Fibroblast of lung (primary cell): ENCODE measurements around the gene SRI. TPM values are rescaled to one million over a fixed set of nuclear protein-coding genes. Genes with fewer than 3 reads are reported as not detected.

ENCODE experiments used
- DNase-seq, 2 donors: peaks; one replicate each; pipeline versions ENCODE4 v3.0.0 to v3.0.0-alpha.2; 2010; ENCODE audit warnings: low read depth in 2 of 2
- H2AFZ ChIP-seq: 2 replicates; pipeline ENCODE4 v1.5.1; 2012; ENCODE audit warnings: low read length, control low read depth, inconsistent platforms
- H3K27ac ChIP-seq: 2 replicates; pipeline ENCODE4 v1.5.1; 2011; ENCODE audit warnings: low read length, control low read depth; ENCODE audit not compliant: insufficient read depth
- H3K27me3 ChIP-seq: 2 replicates; pipeline ENCODE4 v1.5.1; 2011; ENCODE audit warnings: mild to moderate bottlenecking, low read length; ENCODE audit not compliant: control insufficient read depth, insufficient read depth
- H3K36me3 ChIP-seq: 2 replicates; pipeline ENCODE4 v1.5.1; 2011; ENCODE audit warnings: low read length; ENCODE audit not compliant: control insufficient read depth, insufficient read depth
- H3K4me1 ChIP-seq: 2 replicates; pipeline ENCODE4 v1.5.1; 2011; ENCODE audit warnings: low read length; ENCODE audit not compliant: control insufficient read depth, insufficient read depth; ENCODE audit errors: extremely low read depth
- H3K4me2 ChIP-seq: 2 replicates; pipeline ENCODE4 v1.5.1; 2011; ENCODE audit warnings: low read length, control low read depth; ENCODE audit not compliant: insufficient read depth; ENCODE audit errors: extremely low read depth
- H3K4me3 ChIP-seq, 4 experiments: fragments of 200-600 bp in 1 of 4; sonication (generic) in 1 of 4; replicated peaks in 1 of 4; 2 replicates each; pipeline ENCODE4 v1.5.1; 2011 to 2016; ENCODE audit warnings: low read length in 4 of 4, low read depth in 3 of 4, mild to moderate bottlenecking in 3 of 4, control low read depth in 2 of 4, inconsistent platforms in 1 of 4, mixed read lengths in 1 of 4; ENCODE audit not compliant: insufficient read depth in 1 of 4; ENCODE audit errors: control extremely low read depth in 1 of 4
- H3K79me2 ChIP-seq: 2 replicates; pipeline ENCODE4 v1.5.1; 2012; ENCODE audit warnings: mild to moderate bottlenecking, low read length, inconsistent platforms; ENCODE audit not compliant: control insufficient read depth, insufficient read depth
- H3K9ac ChIP-seq: 2 replicates; pipeline ENCODE4 v1.5.1; 2011; ENCODE audit warnings: mild to moderate bottlenecking, low read length, control low read depth; ENCODE audit not compliant: insufficient read depth
- H3K9me3 ChIP-seq: 2 replicates; pipeline ENCODE4 v1.5.1; 2012; ENCODE audit warnings: low read depth, low read length; ENCODE audit not compliant: control insufficient read depth, insufficient read depth
- H4K20me1 ChIP-seq: 2 replicates; pipeline ENCODE4 v1.5.1; 2011; ENCODE audit warnings: low read length; ENCODE audit not compliant: control insufficient read depth, insufficient read depth; ENCODE audit errors: extremely low read depth
- EZH2 ChIP-seq: IDR thresholded peaks from 2 replicates; pipeline ENCODE4 v1.5.1; 2012; ENCODE audit warnings: low read length, control low read depth, mild to moderate bottlenecking; ENCODE audit errors: missing control alignments
- polyA plus RNA-seq, 2 donors: library from polyadenylated mRNA; depleted of rRNA in 1 of 2; stranded (reverse) in 1 of 2; unstranded in 1 of 2; fragments of >200 nt; gene quantifications; 2 replicates each; pipeline ENCODE4 v1.2.1, GENCODE V29; 2011 to 2012; ENCODE audit warnings: missing spikeins in 1 of 2
- total RNA-seq: library from RNA; depleted of rRNA; stranded (reverse); fragments of >200 nt; gene quantifications from 2 replicates; pipeline ENCODE4 v1.2.1, GENCODE V29; 2014
- TF ChIP-seq, protein P1 (sequence below), 2 donors: IDR thresholded peaks in 1 of 2; conservative IDR thresholded peaks in 1 of 2; 1 replicate in 1 of 2; 2 replicates in 1 of 2; pipeline ENCODE4 v1.5.1; 2011 to 2012; ENCODE audit warnings: low read length in 2 of 2, control low read depth in 1 of 2, inconsistent platforms in 1 of 2, low read depth in 1 of 2, mild to moderate bottlenecking in 1 of 2

SRI gene
- total and polyA plus RNA-seq, 2 donors (not counting 1 experiment from before 2014, with no cell fraction given), result 75.1 to 204 TPM

DNA sequence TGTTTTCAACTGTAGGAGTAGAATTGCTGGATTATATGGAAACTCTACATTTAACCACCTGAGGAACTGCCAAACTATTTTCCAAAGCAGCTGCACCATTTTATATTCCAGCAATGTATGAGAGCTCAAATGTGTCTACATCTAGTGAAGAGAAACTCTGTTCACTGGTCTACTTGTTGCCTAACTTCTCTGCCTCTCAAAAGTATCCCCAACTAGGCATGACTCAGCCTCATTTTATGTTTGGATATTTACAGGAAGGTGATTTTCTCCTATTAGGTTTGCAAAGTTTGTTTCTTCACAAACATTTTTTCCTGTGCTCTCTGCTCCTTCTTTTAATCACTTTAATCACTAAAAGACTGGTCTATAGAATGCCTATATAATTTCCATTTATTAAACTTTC, 37.1 kb upstream of the SRI start:
- Histone ChIP-seq H3K9me3 (no peaks in the 10 kb centered on the region), H4K20me1 (no peaks in the 10 kb centered on the region), H3K9ac (no peak overlapping the region), H3K4me2 (no peak overlapping the region), H3K4me3 (no peak overlapping the region), H3K4me1 (no peaks in the 10 kb centered on the region), H2AFZ (no peak overlapping the region), H3K27me3 (no peaks in the 10 kb centered on the region), H3K36me3 (no peaks in the 10 kb centered on the region), H3K79me2 (no peaks in the 10 kb centered on the region), H3K27ac (no peak overlapping the region)
- TF ChIP-seq EZH2, result no peak
- TF ChIP-seq, protein P1, sequence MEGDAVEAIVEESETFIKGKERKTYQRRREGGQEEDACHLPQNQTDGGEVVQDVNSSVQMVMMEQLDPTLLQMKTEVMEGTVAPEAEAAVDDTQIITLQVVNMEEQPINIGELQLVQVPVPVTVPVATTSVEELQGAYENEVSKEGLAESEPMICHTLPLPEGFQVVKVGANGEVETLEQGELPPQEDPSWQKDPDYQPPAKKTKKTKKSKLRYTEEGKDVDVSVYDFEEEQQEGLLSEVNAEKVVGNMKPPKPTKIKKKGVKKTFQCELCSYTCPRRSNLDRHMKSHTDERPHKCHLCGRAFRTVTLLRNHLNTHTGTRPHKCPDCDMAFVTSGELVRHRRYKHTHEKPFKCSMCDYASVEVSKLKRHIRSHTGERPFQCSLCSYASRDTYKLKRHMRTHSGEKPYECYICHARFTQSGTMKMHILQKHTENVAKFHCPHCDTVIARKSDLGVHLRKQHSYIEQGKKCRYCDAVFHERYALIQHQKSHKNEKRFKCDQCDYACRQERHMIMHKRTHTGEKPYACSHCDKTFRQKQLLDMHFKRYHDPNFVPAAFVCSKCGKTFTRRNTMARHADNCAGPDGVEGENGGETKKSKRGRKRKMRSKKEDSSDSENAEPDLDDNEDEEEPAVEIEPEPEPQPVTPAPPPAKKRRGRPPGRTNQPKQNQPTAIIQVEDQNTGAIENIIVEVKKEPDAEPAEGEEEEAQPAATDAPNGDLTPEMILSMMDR (conservative IDR thresholded peaks at IDR 0.05 in 1 of 2, IDR thresholded peaks at IDR 0.05 in 1 of 2; ENCODE audit: low read depth in 1 of 2, low read length in 2 of 2), result no peak
- no peak for DNase-seq

DNA sequence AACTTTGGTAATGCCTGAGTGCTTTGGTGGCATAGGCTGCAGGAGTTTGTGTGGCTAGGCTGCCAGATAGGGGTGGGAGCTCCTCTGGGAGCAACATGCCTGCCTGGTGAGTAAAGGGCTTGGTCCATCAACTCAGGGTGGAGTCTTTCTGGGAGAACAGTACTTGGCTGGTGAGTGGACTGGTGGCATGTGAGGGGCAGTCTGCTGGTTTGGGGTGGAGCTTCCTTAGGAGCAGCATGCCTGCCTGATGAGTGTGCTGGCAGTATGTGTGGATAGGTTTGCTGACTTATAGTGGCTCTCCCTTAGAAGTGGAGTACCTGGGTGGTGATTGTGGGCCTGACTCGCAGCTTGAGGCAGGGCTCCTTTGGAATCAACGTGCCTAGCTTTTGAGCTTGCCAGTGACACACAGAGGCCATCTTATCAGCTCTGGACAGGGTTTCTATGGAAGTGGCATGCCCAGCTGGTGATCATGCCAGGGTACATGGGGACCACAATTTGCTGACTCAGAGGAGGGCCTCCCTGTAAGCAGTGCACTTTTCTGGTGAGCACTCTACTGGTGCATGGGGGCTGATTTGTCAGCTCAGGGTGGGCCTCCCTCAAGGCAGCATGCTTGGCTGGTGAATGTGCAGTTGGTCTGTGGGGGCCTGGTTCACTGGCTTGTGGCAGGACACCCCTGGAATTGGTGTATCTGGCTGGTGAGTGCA, 35.0 kb upstream of the SRI start:
- TF ChIP-seq, protein P1 (conservative IDR thresholded peaks at IDR 0.05 in 1 of 2, IDR thresholded peaks at IDR 0.05 in 1 of 2; ENCODE audit: low read depth in 1 of 2, low read length in 2 of 2), result no peak
- no peak for TF ChIP-seq EZH2

DNA sequence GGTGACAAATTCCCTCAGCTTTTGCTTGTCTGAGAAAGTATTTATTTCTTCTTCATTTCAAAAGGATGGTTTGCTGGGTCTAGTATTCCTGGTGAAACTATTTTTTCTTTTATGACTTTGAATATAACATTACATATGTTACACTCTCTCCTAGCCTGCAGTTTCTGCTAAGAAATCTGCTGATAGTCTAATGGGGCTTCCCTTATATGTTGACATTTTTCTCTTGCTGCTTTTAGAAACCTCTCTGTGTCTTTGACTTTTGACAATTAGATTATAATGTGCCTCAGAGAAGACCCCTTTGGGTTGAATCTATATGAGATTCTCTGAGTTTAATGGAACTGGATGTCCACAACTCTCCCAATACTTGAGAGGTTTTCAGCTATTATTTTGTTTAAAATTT, 33.8 kb upstream of the SRI start:
- Histone ChIP-seq H2AFZ (no peak overlapping the region), H3K9ac (no peak overlapping the region), H4K20me1 (no peaks in the 10 kb centered on the region), H3K4me2 (no peak overlapping the region), H3K27ac (no peak overlapping the region), H3K79me2 (no peaks in the 10 kb centered on the region), H3K36me3 (no peaks in the 10 kb centered on the region), H3K4me1 (no peaks in the 10 kb centered on the region), H3K4me3 (no peak overlapping the region), H3K27me3 (no peaks in the 10 kb centered on the region), H3K9me3 (no peaks in the 10 kb centered on the region)
- no peak for DNase-seq
- no peak for TF ChIP-seq EZH2
- TF ChIP-seq, protein P1 (conservative IDR thresholded peaks at IDR 0.05 in 1 of 2, IDR thresholded peaks at IDR 0.05 in 1 of 2; ENCODE audit: low read depth in 1 of 2, low read length in 2 of 2), result no peak

More for the DNA sequence above, 35.0 kb upstream of the SRI start:
- no peaks in the 10 kb centered on the region for H4K20me1 ChIP-seq
- H2AFZ ChIP-seq, result no peak overlapping the region
- no peak overlapping the region for H3K27ac ChIP-seq
- no peaks in the 10 kb centered on the region for H3K79me2 ChIP-seq
- H3K27me3 ChIP-seq, result no peaks in the 10 kb centered on the region
- peak; percentile 7 to 43 for DNase-seq
- H3K4me2 ChIP-seq, result no peak overlapping the region
- no peak overlapping the region for H3K9ac ChIP-seq
- no peak overlapping the region for H3K4me3 ChIP-seq
- H3K36me3 ChIP-seq, result no peaks in the 10 kb centered on the region
- H3K4me1 ChIP-seq, result no peaks in the 10 kb centered on the region
- H3K9me3 ChIP-seq, result no peaks in the 10 kb centered on the region
